Glutamatergic neuron (in vitro differentiated cells): ENCODE data around the gene UNC13D. TPM values are rescaled to one million over a fixed set of nuclear protein-coding genes. Genes with fewer than 3 reads are reported as not detected.

Source experiments
- DNase-seq: peaks from one replicate; pipeline ENCODE4 v3.0.0; 2022
- H3K27ac Mint-ChIP-seq: one replicate; pipeline ENCODE4 v1.8.0; 2020; ENCODE audit warnings: mild to moderate bottlenecking, mixed read lengths, inconsistent platforms; ENCODE audit not compliant: unreplicated experiment
- H3K27me3 Mint-ChIP-seq: one replicate; pipeline ENCODE4 v1.8.0; 2020; ENCODE audit warnings: mild to moderate bottlenecking, moderate library complexity, mixed read lengths, inconsistent platforms; ENCODE audit not compliant: unreplicated experiment
- H3K36me3 Mint-ChIP-seq: one replicate; pipeline ENCODE4 v1.8.0; 2020; ENCODE audit warnings: mild to moderate bottlenecking, mixed read lengths, inconsistent platforms; ENCODE audit not compliant: unreplicated experiment
- H3K4me1 Mint-ChIP-seq: one replicate; pipeline ENCODE4 v1.8.0; 2020; ENCODE audit warnings: mild to moderate bottlenecking, low read depth, mixed read lengths, inconsistent platforms; ENCODE audit not compliant: unreplicated experiment
- H3K4me3 Mint-ChIP-seq: one replicate; pipeline ENCODE4 v1.8.0; 2020; ENCODE audit warnings: mild to moderate bottlenecking, mixed read lengths, inconsistent platforms; ENCODE audit not compliant: unreplicated experiment
- H3K9me3 Mint-ChIP-seq: one replicate; pipeline ENCODE4 v1.8.0; 2020; ENCODE audit warnings: mild to moderate bottlenecking, moderate library complexity, mixed read lengths, inconsistent platforms; ENCODE audit not compliant: unreplicated experiment
- total RNA-seq: library from RNA; stranded (reverse); fragmentation: NEBNext Ultra II Directional; extraction: Animal tissue kit (Norgen Biotek cat#: 25700); gene quantifications from one replicate; pipeline ENCODE4 v1.2.1, GENCODE V29; 2021; ENCODE audit not compliant: unreplicated experiment
- TF ChIP-seq, protein P1 (sequence below): fragments of 200-600 bp; sonication (generic); IDR thresholded peaks from one replicate; pipeline ENCODE4 v1.5.0; 2021; ENCODE audit not compliant: partially characterized antibody, unreplicated experiment

The UNC13D gene
- total RNA-seq, 1 donor from 2014 or later: 2.4 TPM

DNA sequence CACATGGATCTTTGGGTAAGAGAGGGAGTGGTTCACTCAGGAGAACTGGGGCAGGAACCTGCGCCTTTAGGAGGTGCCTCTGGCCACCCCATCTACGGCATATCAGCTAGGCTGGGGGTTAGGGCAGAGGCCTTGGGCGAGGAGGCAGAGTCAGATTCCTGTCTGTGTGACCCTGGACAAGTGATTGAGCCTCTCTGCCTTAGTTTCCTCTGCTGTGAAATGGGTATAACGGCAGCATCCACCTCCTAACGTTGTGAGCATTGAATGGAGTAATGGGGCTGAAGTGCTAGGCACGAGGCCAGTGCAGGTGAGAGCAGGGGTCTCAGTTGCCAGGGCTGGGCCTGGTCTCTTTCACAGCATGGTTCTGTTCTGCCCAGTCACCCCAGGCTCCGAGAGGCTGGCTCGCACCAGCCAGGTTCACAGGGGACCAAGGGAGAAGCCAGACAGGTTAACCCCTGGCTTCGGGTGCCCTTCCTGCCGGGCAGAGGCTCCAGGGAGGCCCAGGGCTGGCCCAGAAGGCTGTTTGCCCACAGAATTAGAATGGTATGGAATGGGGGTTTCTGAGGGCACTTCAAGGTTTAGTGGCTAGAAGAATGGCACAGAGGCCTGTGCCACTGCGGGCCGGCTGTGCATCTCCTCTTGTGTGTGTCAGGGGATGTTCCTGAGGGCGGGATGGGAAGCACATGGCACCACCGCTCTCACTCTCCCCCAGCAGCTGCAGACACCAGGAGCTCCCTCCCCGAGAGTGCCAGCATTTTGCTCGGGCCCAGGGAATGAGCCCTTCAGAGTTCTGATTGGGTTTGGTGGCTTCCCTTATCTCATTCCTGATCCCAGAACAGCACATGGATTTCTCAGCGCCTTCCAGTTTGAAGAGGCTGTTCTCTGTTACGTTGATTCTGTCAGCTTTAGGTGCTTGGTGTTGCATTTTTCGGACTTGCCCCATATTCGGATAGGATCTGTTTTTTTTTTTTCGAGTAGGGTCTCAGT lies 23.8 kb downstream of the UNC13D start:
- H3K27me3 Mint-ChIP-seq: peaks cover 11% of the 10 kb centered on the region
- no peak overlapping the region for H3K4me3 Mint-ChIP-seq
- DNase-seq: no peak
- TF ChIP-seq, protein P1, sequence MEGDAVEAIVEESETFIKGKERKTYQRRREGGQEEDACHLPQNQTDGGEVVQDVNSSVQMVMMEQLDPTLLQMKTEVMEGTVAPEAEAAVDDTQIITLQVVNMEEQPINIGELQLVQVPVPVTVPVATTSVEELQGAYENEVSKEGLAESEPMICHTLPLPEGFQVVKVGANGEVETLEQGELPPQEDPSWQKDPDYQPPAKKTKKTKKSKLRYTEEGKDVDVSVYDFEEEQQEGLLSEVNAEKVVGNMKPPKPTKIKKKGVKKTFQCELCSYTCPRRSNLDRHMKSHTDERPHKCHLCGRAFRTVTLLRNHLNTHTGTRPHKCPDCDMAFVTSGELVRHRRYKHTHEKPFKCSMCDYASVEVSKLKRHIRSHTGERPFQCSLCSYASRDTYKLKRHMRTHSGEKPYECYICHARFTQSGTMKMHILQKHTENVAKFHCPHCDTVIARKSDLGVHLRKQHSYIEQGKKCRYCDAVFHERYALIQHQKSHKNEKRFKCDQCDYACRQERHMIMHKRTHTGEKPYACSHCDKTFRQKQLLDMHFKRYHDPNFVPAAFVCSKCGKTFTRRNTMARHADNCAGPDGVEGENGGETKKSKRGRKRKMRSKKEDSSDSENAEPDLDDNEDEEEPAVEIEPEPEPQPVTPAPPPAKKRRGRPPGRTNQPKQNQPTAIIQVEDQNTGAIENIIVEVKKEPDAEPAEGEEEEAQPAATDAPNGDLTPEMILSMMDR: no peak
- peaks cover 9% of the 10 kb centered on the region for H3K9me3 Mint-ChIP-seq
- no peak overlapping the region for H3K27ac Mint-ChIP-seq
- H3K36me3 Mint-ChIP-seq: no peaks in the 10 kb centered on the region
- peaks cover 31% of the 10 kb centered on the region for H3K4me1 Mint-ChIP-seq

DNA sequence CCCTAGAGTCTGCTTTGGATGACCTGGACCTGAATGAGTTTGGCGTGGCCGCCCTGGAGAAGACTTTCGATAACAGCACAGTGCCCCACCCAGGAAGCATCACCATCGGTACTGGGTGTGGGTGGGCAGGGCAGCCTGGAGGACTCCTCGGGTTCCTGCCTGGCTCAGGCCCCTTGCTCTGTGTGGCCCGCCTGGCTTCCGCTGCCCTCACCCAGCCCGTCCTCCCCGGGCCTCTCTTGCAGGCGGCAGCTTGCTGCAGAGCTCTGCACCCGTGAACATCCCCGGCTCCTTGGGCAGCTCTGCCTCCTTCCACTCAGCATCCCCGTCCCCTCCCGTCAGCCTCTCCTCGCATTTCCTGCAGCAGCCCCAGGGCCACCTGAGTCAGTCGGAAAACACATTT lies 24.5 kb downstream of the UNC13D start:
- Mint-ChIP-seq H3K9me3 (peaks cover 9% of the 10 kb centered on the region), H3K27me3 (peaks cover 9% of the 10 kb centered on the region), H3K4me3 (no peak overlapping the region), H3K36me3 (no peaks in the 10 kb centered on the region), H3K27ac (no peak overlapping the region), H3K4me1 (peaks cover 29% of the 10 kb centered on the region)
- TF ChIP-seq, protein P1: no peak
- no peak for DNase-seq

DNA sequence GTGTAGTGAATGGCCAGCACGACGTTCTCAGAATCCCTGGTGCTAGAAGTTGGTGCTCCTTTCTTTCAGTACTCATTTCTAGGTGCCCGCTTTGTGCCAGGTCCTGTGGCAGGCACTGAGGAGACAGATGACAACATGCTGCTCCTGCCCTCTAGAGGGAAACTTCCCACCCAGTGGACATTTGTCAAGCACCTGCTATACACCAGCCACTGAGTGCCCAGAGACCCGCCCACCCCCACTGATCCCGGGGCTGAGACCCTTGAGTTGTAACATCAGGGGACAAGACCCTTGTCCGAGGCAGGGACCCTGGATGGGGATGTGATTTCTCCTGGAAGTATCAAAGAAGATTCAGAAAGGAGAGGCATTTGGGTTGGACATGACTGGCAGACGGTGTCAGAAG lies 25.1 kb downstream of the UNC13D start:
- Mint-ChIP-seq H3K36me3 (no peaks in the 10 kb centered on the region), H3K27ac (peak overlapping the region; percentile 34), H3K4me1 (peaks cover 26% of the 10 kb centered on the region)

DNA sequence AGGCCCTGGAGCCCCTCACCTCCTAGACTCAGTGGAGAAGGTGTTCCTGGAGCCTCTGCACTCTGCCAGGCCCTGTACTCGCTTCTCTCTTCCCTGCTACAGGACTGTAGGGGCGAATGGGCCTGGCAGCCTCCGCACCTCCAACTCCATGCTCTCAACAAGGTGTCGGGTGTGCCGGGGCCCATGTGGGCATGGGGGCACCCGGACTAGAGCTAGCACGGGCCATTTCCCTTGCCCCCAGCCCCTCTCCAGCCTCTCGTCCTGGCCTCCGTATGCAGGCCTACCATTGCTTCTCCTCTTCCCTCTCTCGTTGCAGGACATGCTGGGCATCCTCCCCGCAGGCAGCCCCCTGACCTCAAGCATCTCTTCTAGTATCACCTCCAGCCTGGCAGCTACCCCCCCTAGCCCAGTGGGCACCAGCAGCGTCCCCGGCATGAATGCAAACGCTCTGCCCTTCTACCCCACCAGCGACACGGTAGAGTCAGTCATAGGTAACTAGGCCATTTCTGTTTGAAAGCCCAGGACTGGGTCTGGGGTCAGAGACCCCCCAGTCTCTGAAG lies 25.8 kb downstream of the UNC13D start:
- no peak for DNase-seq
- Mint-ChIP-seq H3K4me3 (peak overlapping the region; percentile 23), H3K4me1 (peaks cover 26% of the 10 kb centered on the region), H3K36me3 (no peaks in the 10 kb centered on the region), H3K9me3 (peaks cover 9% of the 10 kb centered on the region), H3K27ac (peak overlapping the region; percentile 34), H3K27me3 (peaks cover 11% of the 10 kb centered on the region)
- TF ChIP-seq, protein P1: no peak

More for the DNA sequence above, 25.1 kb downstream of the UNC13D start:
- Mint-ChIP-seq H3K9me3 (peaks cover 9% of the 10 kb centered on the region), H3K4me3 (no peak overlapping the region), H3K27me3 (peaks cover 10% of the 10 kb centered on the region)
- DNase-seq: no peak
- TF ChIP-seq, protein P1: no peak

DNA sequence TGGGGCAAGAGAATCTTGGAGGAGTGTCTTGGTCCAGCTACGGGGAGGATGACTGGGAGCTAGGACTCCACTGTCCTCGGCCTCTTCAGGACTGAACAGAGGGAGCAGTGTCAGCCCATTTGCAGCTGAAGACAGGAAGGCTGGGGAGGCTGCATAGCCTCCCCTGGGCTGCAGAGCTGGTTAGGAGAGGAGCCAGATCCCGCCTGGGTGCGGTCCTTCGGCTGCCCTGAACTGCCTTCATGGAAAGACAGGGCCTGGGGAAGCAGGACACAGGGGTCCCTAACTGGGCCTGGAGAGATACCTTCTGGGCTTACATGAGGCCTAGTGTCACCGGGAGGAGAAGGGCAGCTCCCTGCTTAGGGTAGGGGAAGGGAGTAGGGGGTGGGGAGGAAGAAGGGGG lies 26.6 kb downstream of the UNC13D start:
- no peaks in the 10 kb centered on the region for H3K36me3 Mint-ChIP-seq
- TF ChIP-seq, protein P1: no peak
- peaks cover 27% of the 10 kb centered on the region for H3K4me1 Mint-ChIP-seq
- H3K27ac Mint-ChIP-seq: no peak overlapping the region
- peaks cover 11% of the 10 kb centered on the region for H3K27me3 Mint-ChIP-seq
- no peak overlapping the region for H3K4me3 Mint-ChIP-seq
- DNase-seq: no peak
- H3K9me3 Mint-ChIP-seq: peaks cover 9% of the 10 kb centered on the region
